OCI-LY3 (cell line): ENCODE data around the gene RNF152.

ENCODE experiments used
- CTCF ChIP-seq: fragments of 200-600, 300-600 bp; sonication (generic); IDR thresholded peaks from 2 replicates; pipeline ENCODE4 v1.5.1; 2014; ENCODE audit warnings: antibody characterized with exemption, low read length, low read depth
- EZH2phosphoT487 ChIP-seq: fragments of 200-600 bp; shearing (Covaris generic); IDR thresholded peaks from 2 replicates; pipeline ENCODE4 v1.6.1; 2018; ENCODE audit warnings: antibody characterized with exemption, mixed run types, low read depth

GRCh38 chr18:61888622-61889021, 4.2 kb downstream of the RNF152 start:
- TF ChIP-seq CTCF, result no peak
- no peak for TF ChIP-seq EZH2phosphoT487
